Hypothalamus (tissue), 51 donors: ENCODE data around the gene ULK3.

Source experiments
- DNase-seq, 51 donors: peaks; one replicate each; lab custom pipeline; 2025; lab: John Stamatoyannopoulos, UW

Gene ULK3

GRCh38 chr15:74788683-74789151 lies 54.2 kb downstream of the ULK3 start:
- no peak for DNase-seq

- DNase-seq = no peak
These were observed 54.8 kb downstream of the ULK3 start for GRCh38 chr15:74788042-74788682.

- peak in 35 of 51 donors; percentile 23 to 80 (median 57) for DNase-seq
These were observed 55.5 kb downstream of the ULK3 start for GRCh38 chr15:74787251-74788041.

DNA sequence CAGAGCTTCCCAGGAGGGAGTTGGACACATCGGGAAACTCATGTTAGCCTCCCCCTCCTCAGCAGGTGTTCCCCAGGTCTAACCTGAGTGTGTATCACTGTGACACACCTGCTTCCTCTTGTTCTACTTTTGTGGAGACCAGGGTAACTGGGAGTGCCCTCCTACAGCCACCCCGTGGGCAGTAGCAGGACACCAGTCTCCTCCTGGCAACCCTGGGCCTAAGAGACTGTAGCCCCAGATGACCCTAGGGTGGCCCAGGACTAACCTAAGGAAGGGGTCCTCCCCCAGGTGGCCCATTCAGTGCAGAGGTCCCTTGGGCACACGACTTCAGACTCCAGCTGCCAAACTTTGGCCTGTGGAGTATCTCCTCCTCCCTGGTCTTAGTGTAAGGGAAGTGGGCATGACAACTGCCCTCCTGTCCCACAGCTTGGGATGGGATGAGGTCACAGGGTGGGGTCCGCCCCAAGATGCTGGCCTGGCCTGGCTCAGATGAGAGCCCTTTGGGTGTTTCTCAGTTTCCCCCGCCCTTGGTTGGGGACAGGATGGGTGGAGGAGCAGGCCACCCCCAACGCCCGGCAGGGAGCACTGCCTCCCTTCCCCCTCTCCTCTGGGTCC lies 56.3 kb downstream of the ULK3 start:
- no peak for DNase-seq
